Measurements from ENCODE around the gene CALHM4. TPM values are rescaled to one million over a fixed set of nuclear protein-coding genes. Genes with fewer than 3 reads are reported as not detected.
A peak's percentile ranks its signal among the peaks of the same experiment; 100 is the strongest.

The CALHM4 gene
- total and polyA plus RNA-seq, 2 of the 13 experiments (the other 11 are each of a cell fraction or from before 2014, with no cell fraction given) = not detected

DNA sequence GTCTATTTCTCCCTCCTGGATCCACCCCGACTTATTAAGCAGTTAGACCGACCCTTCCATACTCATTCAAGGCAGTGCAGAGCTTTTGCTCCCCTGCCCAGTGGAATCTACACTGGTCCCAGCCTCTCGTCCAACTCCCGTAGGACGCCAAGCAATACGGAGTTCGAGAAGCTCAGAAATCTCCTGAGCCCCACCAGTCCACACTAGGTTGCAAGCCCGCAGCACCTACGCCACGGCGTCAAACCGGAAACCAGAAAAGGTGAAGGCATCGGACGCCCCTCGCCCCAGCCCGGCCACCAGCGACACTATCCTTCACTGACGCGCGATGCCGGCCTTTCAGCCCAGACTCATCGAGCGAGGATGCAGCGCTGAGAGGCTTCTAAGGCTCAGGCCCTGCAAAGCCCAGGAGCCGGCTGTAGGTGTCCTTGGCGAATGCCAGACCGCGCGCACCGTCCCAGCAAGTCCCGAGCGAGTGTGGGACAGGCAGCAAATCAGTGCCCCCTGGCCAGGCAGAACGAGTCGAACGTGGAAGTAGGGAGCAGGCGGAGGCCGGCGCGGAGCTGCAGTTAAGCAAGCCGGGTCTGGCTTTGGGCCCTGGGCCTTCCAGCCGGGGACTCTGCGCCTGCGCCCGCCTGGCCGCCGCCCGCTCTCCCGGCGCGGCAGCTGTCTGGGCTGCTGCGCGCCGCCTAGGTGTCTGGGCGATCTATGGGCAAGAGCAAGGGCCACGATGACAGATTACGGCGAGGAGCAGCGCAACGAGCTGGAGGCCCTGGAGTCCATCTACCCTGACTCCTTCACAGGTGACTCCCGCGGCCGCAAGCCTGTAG lies 17.5 kb downstream of the CALHM4 start, which contains the start of gene RWDD1 (continued):
- TF ChIP-seq HNRNPH1 (optimal IDR thresholded peaks at IDR 0.05; ENCODE audit: low read depth, low read length) (peak; percentile 81), PHF8 (CRISPR knock-in tag; IDR thresholded peaks at IDR 0.05) (peak; percentile 94), PHF21A (CRISPR knock-in tag; IDR thresholded peaks at IDR 0.05) (peak; percentile 99), SUZ12 (IDR thresholded peaks at IDR 0.05; ENCODE audit: low read depth, low read length) (no peak), SRSF4 (IDR thresholded peaks at IDR 0.05; ENCODE audit: low read depth, low read length, poor library complexity, severe bottlenecking) (no peak), ZBTB7A (CRISPR knock-in tag; IDR thresholded peaks at IDR 0.05) (peak; percentile 66), ZNF337 (CRISPR knock-in tag; IDR thresholded peaks at IDR 0.05; ENCODE audit: borderline replicate concordance, low read depth) (peak; percentile 85; the same call in 1 of the 2 replicates), IKZF4 (CRISPR knock-in tag; IDR thresholded peaks at IDR 0.05; ENCODE audit: borderline replicate concordance, low read depth, not compliant biosample characterization) (no peak), NPAS2 (CRISPR knock-in tag; IDR thresholded peaks at IDR 0.05; ENCODE audit: borderline replicate concordance) (no peak), MTF2 (CRISPR knock-in tag; IDR thresholded peaks at IDR 0.05; ENCODE audit: borderline replicate concordance) (peak; percentile 30; the same call in 1 of the 2 replicates), HMGA1 (CRISPR knock-in tag; conservative IDR thresholded peaks at IDR 0.05) (no peak), HMG20B (CRISPR knock-in tag; conservative IDR thresholded peaks at IDR 0.05) (peak; percentile 16; the same call in 1 of the 2 replicates), KLF13 (CRISPR knock-in tag; IDR thresholded peaks at IDR 0.05) (no peak)
- TF ChIP-seq, protein P1, sequence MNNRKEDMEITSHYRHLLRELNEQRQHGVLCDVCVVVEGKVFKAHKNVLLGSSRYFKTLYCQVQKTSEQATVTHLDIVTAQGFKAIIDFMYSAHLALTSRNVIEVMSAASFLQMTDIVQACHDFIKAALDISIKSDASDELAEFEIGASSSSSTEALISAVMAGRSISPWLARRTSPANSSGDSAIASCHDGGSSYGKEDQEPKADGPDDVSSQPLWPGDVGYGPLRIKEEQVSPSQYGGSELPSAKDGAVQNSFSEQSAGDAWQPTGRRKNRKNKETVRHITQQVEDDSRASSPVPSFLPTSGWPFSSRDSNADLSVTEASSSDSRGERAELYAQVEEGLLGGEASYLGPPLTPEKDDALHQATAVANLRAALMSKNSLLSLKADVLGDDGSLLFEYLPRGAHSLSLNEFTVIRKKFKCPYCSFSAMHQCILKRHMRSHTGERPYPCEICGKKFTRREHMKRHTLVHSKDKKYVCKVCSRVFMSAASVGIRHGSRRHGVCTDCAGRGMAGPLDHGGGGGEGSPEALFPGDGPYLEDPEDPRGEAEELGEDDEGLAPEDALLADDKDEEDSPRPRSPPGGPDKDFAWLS (CRISPR knock-in tag; IDR thresholded peaks at IDR 0.05; ENCODE audit: borderline replicate concordance) = no peak
- TF ChIP-seq, protein P2, sequence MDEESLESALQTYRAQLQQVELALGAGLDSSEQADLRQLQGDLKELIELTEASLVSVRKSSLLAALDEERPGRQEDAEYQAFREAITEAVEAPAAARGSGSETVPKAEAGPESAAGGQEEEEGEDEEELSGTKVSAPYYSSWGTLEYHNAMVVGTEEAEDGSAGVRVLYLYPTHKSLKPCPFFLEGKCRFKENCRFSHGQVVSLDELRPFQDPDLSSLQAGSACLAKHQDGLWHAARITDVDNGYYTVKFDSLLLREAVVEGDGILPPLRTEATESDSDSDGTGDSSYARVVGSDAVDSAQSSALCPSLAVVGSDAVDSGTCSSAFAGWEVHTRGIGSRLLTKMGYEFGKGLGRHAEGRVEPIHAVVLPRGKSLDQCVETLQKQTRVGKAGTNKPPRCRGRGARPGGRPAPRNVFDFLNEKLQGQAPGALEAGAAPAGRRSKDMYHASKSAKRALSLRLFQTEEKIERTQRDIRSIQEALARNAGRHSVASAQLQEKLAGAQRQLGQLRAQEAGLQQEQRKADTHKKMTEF (CRISPR knock-in tag; IDR thresholded peaks at IDR 0.05) = peak; percentile 100
- TF ChIP-seq, protein P3, sequence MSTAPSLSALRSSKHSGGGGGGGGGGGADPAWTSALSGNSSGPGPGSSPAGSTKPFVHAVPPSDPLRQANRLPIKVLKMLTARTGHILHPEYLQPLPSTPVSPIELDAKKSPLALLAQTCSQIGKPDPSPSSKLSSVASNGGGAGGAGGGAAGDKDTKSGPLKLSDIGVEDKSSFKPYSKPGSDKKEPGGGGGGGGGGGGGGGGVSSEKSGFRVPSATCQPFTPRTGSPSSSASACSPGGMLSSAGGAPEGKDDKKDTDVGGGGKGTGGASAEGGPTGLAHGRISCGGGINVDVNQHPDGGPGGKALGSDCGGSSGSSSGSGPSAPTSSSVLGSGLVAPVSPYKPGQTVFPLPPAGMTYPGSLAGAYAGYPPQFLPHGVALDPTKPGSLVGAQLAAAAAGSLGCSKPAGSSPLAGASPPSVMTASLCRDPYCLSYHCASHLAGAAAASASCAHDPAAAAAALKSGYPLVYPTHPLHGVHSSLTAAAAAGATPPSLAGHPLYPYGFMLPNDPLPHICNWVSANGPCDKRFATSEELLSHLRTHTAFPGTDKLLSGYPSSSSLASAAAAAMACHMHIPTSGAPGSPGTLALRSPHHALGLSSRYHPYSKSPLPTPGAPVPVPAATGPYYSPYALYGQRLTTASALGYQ (CRISPR knock-in tag; IDR thresholded peaks at IDR 0.05) = peak; percentile 82
- TF ChIP-seq, protein P4, sequence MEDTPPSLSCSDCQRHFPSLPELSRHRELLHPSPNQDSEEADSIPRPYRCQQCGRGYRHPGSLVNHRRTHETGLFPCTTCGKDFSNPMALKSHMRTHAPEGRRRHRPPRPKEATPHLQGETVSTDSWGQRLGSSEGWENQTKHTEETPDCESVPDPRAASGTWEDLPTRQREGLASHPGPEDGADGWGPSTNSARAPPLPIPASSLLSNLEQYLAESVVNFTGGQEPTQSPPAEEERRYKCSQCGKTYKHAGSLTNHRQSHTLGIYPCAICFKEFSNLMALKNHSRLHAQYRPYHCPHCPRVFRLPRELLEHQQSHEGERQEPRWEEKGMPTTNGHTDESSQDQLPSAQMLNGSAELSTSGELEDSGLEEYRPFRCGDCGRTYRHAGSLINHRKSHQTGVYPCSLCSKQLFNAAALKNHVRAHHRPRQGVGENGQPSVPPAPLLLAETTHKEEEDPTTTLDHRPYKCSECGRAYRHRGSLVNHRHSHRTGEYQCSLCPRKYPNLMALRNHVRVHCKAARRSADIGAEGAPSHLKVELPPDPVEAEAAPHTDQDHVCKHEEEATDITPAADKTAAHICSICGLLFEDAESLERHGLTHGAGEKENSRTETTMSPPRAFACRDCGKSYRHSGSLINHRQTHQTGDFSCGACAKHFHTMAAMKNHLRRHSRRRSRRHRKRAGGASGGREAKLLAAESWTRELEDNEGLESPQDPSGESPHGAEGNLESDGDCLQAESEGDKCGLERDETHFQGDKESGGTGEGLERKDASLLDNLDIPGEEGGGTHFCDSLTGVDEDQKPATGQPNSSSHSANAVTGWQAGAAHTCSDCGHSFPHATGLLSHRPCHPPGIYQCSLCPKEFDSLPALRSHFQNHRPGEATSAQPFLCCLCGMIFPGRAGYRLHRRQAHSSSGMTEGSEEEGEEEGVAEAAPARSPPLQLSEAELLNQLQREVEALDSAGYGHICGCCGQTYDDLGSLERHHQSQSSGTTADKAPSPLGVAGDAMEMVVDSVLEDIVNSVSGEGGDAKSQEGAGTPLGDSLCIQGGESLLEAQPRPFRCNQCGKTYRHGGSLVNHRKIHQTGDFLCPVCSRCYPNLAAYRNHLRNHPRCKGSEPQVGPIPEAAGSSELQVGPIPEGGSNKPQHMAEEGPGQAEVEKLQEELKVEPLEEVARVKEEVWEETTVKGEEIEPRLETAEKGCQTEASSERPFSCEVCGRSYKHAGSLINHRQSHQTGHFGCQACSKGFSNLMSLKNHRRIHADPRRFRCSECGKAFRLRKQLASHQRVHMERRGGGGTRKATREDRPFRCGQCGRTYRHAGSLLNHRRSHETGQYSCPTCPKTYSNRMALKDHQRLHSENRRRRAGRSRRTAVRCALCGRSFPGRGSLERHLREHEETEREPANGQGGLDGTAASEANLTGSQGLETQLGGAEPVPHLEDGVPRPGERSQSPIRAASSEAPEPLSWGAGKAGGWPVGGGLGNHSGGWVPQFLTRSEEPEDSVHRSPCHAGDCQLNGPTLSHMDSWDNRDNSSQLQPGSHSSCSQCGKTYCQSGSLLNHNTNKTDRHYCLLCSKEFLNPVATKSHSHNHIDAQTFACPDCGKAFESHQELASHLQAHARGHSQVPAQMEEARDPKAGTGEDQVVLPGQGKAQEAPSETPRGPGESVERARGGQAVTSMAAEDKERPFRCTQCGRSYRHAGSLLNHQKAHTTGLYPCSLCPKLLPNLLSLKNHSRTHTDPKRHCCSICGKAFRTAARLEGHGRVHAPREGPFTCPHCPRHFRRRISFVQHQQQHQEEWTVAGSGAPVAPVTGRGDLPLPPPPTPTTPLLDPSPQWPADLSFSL (CRISPR knock-in tag; IDR thresholded peaks at IDR 0.05) = no peak
